ENCODE results near the gene PPP1CA. TPM values are rescaled to one million over a fixed set of nuclear protein-coding genes. Genes with fewer than 3 reads are reported as not detected.

PPP1CA gene
- total RNA-seq, 1 experiment from 2014 or later = 247 TPM

GRCh38 chr11:67353317-67354074 is 48.2 kb downstream of the PPP1CA start, which contains the start of gene POLD4:
POLD4 (minus strand) TSS chr11:67353546; CDS start chr11:67353399, 147 bp downstream.
- peak; percentile 95 for DNase-seq (ENCODE audit: low read depth)

DNA sequence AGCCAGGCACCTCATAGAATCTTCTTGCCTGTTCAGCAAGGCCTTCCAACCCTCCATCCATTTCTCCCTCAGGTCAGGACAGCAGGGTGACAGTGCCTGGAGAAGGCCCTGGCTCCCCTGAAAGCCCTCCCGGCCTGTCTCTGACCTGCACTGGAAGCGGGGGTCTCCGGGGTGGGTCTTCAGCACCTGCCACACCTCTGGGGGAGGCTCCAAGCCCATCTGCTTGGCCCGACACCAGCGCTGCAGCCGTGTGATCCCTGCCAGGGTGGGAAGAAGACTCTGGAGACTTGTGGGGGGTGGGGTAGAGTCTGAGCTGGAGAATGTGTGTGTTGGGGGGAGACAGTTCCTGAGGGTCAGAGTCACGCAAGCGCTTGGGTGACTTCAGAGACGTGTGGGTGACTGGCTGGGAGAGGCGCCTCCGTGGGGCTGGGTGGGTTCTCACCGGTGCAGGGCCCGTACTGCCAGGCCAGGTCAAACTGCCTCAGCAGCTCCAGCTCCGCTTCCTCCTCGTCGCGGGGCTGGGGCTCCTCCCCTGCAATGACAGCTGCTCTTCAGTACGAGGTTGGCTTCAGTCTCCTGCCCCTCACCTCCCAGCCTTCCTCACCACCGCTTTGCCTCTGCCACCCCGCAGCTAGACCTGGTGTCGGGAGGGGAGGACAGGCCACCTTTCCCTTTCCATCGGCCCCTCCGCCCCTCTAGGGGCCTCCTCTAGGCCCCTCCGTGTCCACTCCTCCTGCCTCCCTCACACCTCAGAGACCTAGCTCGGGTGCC is 48.9 kb downstream of the PPP1CA start:
- DNase-seq (ENCODE audit: low read depth) = no peak

- peak; percentile 81 for DNase-seq (ENCODE audit: low read depth)
These were observed 50.2 kb downstream of the PPP1CA start for GRCh38 chr11:67351275-67352005.

DNA sequence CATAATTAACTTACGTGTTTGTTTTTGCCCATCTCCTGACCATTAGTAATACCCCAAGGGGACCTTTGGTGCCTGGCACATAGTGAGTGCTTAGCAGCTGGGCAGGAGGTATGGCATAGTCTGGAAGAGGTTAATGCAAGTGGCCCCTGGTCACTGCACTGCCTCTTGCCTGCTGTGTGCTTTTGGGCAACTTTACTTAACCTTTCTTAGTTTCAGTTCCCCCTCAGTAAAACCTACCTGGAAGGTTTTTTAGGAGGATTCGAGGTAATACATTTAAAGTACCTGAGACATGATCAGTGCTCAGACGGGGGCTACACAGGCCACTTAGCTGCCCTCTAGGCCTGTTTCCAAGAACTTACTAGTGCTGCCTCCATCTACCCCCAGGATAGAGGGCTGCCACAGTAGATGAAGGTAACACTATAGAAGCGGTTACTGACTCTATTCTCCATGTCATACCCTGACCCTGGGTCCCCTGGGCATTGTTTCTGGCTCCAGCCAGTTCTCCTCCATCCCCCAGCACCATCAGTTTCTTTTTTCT is 51.7 kb downstream of the PPP1CA start:
- no peak for DNase-seq (ENCODE audit: low read depth)

DNA sequence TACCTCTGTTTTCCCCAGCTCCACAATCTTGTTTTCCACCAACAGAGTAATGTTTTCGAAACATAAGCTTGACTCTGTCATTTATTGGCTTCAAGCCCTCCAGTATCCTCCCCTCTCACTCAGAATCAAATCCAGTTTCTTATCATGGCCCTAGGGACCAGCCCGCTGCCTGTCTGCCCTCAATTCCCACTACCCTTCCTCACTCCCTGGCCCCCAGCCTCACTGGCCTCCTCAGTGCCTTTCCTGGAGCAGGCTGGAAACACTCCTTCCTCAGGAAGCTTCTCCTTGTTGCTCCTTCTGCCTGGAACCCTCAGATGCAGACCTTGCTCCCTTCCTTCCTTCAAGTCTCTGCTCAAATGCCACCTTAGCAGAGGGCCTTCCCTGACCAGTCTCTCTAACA is 52.2 kb downstream of the PPP1CA start:
- DNase-seq (ENCODE audit: low read depth) = no peak

DNA sequence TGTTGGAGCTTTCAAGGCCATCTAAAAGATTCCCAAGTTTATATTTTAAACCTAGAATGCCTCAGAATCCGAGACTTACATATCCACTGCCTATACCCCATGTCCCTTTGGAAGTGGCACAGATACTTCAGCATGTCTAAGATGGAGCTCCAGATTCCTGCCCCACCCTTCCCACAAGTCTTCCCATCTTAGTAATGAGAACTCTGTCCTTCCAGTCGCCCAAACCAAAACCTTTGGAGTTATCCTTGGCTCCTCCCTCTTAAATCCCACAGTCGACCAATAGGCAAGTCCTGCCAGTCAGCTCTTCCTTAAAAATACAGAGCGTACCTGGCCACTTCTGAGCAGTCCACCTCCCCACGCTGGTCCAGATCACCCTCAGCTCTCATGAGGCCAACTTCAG is 52.6 kb downstream of the PPP1CA start:
- no peak for DNase-seq (ENCODE audit: low read depth)

Other genes with a start within 250 kb of the PPP1CA start
- gene GRK2, start 135.4 kb downstream of the PPP1CA start, total RNA-seq (2014; rRNA removed; shearing (Covaris generic)) = 21.8 and 39.3 TPM in 2 replicates
- 9.8 and 14.9 TPM in 2 replicates for gene ANKRD13D, start 112.6 kb downstream of the PPP1CA start, total RNA-seq (2014; rRNA removed; shearing (Covaris generic))
- 17.5 and 18.4 TPM in 2 replicates for gene SSH3, start 98.3 kb downstream of the PPP1CA start, total RNA-seq (2014; rRNA removed; shearing (Covaris generic))
- gene POLD4, start 48.3 kb downstream of the PPP1CA start, total RNA-seq (2014; rRNA removed; shearing (Covaris generic)) = 127 and 137 TPM in 2 replicates
- gene CLCF1, start 28.3 kb downstream of the PPP1CA start, total RNA-seq (2014; rRNA removed; shearing (Covaris generic)) = 16.2 and 22.6 TPM in 2 replicates
- 7.3 and 13.3 TPM in 2 replicates for gene RAD9A, start 9.9 kb downstream of the PPP1CA start, total RNA-seq (2014; rRNA removed; shearing (Covaris generic))
- gene TBC1D10C, start 2.2 kb upstream of the PPP1CA start, total RNA-seq (2014; rRNA removed; shearing (Covaris generic)) = not detected in 2 replicates
- gene CARNS1, start 13.8 kb upstream of the PPP1CA start, total RNA-seq (2014; rRNA removed; shearing (Covaris generic)) = 0.22 TPM in 1 of 2 replicates, not detected in the other
- 36.6 and 37.1 TPM in 2 replicates for gene RPS6KB2, start 26.6 kb upstream of the PPP1CA start, total RNA-seq (2014; rRNA removed; shearing (Covaris generic))
- gene PTPRCAP, start 35.8 kb upstream of the PPP1CA start, total RNA-seq (2014; rRNA removed; shearing (Covaris generic)) = 0.20 and 0.47 TPM in 2 replicates
- gene CORO1B, start 41.6 kb upstream of the PPP1CA start, total RNA-seq (2014; rRNA removed; shearing (Covaris generic)) = 79.7 and 137 TPM in 2 replicates
- gene GPR152, start 50.9 kb upstream of the PPP1CA start, total RNA-seq (2014; rRNA removed; shearing (Covaris generic)) = not detected in 2 replicates
- gene CABP4, start 53.5 kb upstream of the PPP1CA start, total RNA-seq (2014; rRNA removed; shearing (Covaris generic)) = 6.9 and 9.0 TPM in 2 replicates
- gene TMEM134, start 67.4 kb upstream of the PPP1CA start, total RNA-seq (2014; rRNA removed; shearing (Covaris generic)) = 13.5 and 16.1 TPM in 2 replicates
- gene AIP, start 81.2 kb upstream of the PPP1CA start, total RNA-seq (2014; rRNA removed; shearing (Covaris generic)) = 65.7 and 81.6 TPM in 2 replicates
- gene PITPNM1, start 103.5 kb upstream of the PPP1CA start, total RNA-seq (2014; rRNA removed; shearing (Covaris generic)) = 18.7 and 36.7 TPM in 2 replicates
- gene CDK2AP2, start 106.3 kb upstream of the PPP1CA start, total RNA-seq (2014; rRNA removed; shearing (Covaris generic)) = 63.8 and 71.7 TPM in 2 replicates
- gene CABP2, start 121.6 kb upstream of the PPP1CA start, total RNA-seq (2014; rRNA removed; shearing (Covaris generic)) = not detected in 2 replicates
- gene GSTP1, start 182.0 kb upstream of the PPP1CA start, total RNA-seq (2014; rRNA removed; shearing (Covaris generic)) = 436 and 441 TPM in 2 replicates
- 118 and 153 TPM in 2 replicates for gene NDUFV1, start 205.1 kb upstream of the PPP1CA start, total RNA-seq (2014; rRNA removed; shearing (Covaris generic))
- 2.6 and 5.7 TPM in 2 replicates for gene NUDT8, start 228.1 kb upstream of the PPP1CA start, total RNA-seq (2014; rRNA removed; shearing (Covaris generic))
- gene TBX10, start 237.9 kb upstream of the PPP1CA start, total RNA-seq (2014; rRNA removed; shearing (Covaris generic)) = not detected in 2 replicates
- gene ACY3, start 248.9 kb upstream of the PPP1CA start, total RNA-seq (2014; rRNA removed; shearing (Covaris generic)) = 0.91 TPM in 2 replicates